Left lung (tissue), 10 donors: ENCODE results near the gene KCNE1. TPM values are rescaled to one million over a fixed set of nuclear protein-coding genes. Genes with fewer than 3 reads are reported as not detected.

ENCODE experiments used
- ATAC-seq: fragments of 200-7000 bp; cut with Tn5 transposase; one replicate; pipeline ENCODE4 v1.9.1; 2020; ENCODE audit warnings: moderate library complexity
- DNase-seq, 4 donors: peaks; one replicate each; pipeline ENCODE4 v3.0.0-alpha.2; 2013 to 2020
- H3K27ac ChIP-seq, 2 donors: fragments of 200-600 bp; sonication (generic) in 1 of 2; one replicate each; pipeline versions ENCODE4 v1.5.0 to v1.8.0; 2020 to 2021
- H3K27me3 ChIP-seq, 2 donors: fragments of 200-600 bp; sonication (generic) in 1 of 2; one replicate each; pipeline versions ENCODE4 v1.5.0 to v1.8.0; 2020 to 2021
- H3K36me3 ChIP-seq, 2 donors: fragments of 200-600 bp; sonication (generic) in 1 of 2; one replicate each; pipeline versions ENCODE4 v1.5.0 to v1.8.0; 2020 to 2021
- H3K4me1 ChIP-seq, 2 donors: fragments of 200-600 bp; one replicate each; pipeline ENCODE4 v1.8.0; 2021
- H3K4me3 ChIP-seq, 2 donors: fragments of 200-600 bp; sonication (generic) in 1 of 2; one replicate each; pipeline versions ENCODE4 v1.5.0 to v1.8.0; 2020 to 2021; ENCODE audit warnings: mild to moderate bottlenecking in 1 of 2
- H3K9me3 ChIP-seq, 2 donors: fragments of 200-600 bp; sonication (generic) in 1 of 2; one replicate each; pipeline versions ENCODE4 v1.5.0 to v1.8.0; 2020 to 2021
- CTCF ChIP-seq, 2 donors: fragments of 200-600 bp; sonication (generic) in 1 of 2; IDR thresholded peaks; one replicate each; pipeline versions ENCODE4 v1.5.0 to v1.8.0; 2021; ENCODE audit warnings: antibody characterized with exemption in 2 of 2
- intact Hi-C, 2 donors: fragments of 100-400 bp; cut with DNase I; formaldehyde crosslinking; loops; one replicate each; pipeline versions ENCODE4 v1.11.2 to v1.14.2; 2022
- polyA plus RNA-seq, 6 donors: library from polyadenylated mRNA; unstranded; fragments of 120-200 nt; gene quantifications; one replicate each; pipeline ENCODE4 v1.2.1, GENCODE V29; 2013; ENCODE audit not compliant: insufficient read length in 6 of 6
- total RNA-seq, 2 donors: library from RNA; stranded (reverse); fragmentation: NEBNext Ultra II Directional; extraction: Animal tissue kit (Norgen Biotek cat#: 25700); gene quantifications; one replicate each; pipeline ENCODE4 v1.2.1, GENCODE V29; 2021
- donor health status: DM: no; HTN: yes; CAD: no.
- donor health status: DM: no; HTN: no; CAD: no.

KCNE1 gene
- total and polyA plus RNA-seq, 8 donors, result 0.19 to 21.2 (median 2.2) TPM

GRCh38 chr21:34510148-34511142, 1.6 kb downstream of the KCNE1 start:
- H3K4me3 ChIP-seq, result peak overlapping the region in 1 of 2 donors; percentile 58

DNA sequence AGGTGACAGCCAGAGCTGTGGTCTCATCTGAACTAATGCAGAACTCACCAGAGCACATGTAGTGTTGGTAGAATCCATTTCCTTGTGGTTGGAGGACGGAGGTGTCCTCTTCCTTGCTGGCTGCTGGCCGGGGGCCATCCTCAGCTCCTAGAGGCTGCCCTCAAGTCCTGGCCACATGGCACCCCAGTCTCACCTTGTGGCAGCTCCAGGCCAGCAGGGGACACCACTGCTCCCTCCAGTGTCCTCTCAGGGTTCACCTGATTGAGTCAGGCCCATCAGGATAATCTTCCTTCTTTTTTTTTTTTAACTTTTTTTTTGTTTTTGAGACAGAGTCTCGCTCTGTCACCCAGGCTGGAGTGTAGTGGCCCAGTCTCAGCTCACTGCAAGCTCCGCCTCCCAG, 2.9 kb downstream of the KCNE1 start:
- Histone ChIP-seq H3K4me3 (peak overlapping the region in 1 of 2 donors; percentile 58), H3K36me3 (peaks cover 0 to 56% of the 10 kb centered on the region in 2 donors), H3K9me3 (no peaks in the 10 kb centered on the region), H3K4me1 (peaks cover 4 to 48% of the 10 kb centered on the region in 2 donors), H3K27me3 (no peaks in the 10 kb centered on the region), H3K27ac (no peak overlapping the region)
- DNase-seq (peak in 1 of 4 donors; percentile 76), ATAC-seq (no peak)
- intact Hi-C loops, result no loop called here
- no peak for TF ChIP-seq CTCF (IDR thresholded peaks at IDR 0.05)

More at GRCh38 chr21:34510148-34511142, 1.6 kb downstream of the KCNE1 start:
- intact Hi-C loops, result no loop called here
- DNase-seq (peak in 3 of 4 donors; percentile 57 to 94 (median 82)), ATAC-seq (peak; percentile 92)
- Histone ChIP-seq H3K9me3 (no peaks in the 10 kb centered on the region), H3K27me3 (no peaks in the 10 kb centered on the region), H3K27ac (peak overlapping the region; percentile 80 to 89), H3K4me1 (peaks cover 4 to 48% of the 10 kb centered on the region in 2 donors), H3K36me3 (peaks cover 0 to 48% of the 10 kb centered on the region in 2 donors)
- TF ChIP-seq CTCF (IDR thresholded peaks at IDR 0.05), result peak; percentile 63 to 85

DNA sequence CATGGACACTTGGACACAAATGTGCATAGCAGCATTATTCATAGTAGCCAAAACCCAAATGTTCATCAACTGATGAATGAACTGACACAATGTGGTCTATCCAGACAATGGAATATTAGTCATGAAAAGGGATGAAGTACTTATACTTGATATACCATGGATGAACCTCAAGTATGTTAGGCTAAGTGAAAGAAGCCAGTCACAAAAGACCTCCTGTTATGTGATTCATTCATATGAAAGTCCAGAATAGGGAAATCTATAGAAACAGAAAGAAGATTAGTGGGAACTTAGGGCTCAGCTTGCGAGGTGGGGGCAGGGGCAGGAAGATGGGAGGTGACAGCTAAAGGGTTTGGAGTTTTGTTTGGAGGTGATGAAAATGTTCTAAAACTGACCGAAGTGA, 7.4 kb downstream of the KCNE1 start:
- H3K9me3 ChIP-seq, result no peaks in the 10 kb centered on the region
- H3K27ac ChIP-seq, result no peak overlapping the region
- H3K4me1 ChIP-seq, result peaks cover 0 to 15% of the 10 kb centered on the region in 2 donors
- no peak for ATAC-seq
- H3K27me3 ChIP-seq, result no peaks in the 10 kb centered on the region
- no peak for DNase-seq
- peaks cover 0 to 70% of the 10 kb centered on the region in 2 donors for H3K36me3 ChIP-seq
- intact Hi-C loops, result no loop called here
- TF ChIP-seq CTCF (IDR thresholded peaks at IDR 0.05), result no peak
- H3K4me3 ChIP-seq, result no peak overlapping the region

DNA sequence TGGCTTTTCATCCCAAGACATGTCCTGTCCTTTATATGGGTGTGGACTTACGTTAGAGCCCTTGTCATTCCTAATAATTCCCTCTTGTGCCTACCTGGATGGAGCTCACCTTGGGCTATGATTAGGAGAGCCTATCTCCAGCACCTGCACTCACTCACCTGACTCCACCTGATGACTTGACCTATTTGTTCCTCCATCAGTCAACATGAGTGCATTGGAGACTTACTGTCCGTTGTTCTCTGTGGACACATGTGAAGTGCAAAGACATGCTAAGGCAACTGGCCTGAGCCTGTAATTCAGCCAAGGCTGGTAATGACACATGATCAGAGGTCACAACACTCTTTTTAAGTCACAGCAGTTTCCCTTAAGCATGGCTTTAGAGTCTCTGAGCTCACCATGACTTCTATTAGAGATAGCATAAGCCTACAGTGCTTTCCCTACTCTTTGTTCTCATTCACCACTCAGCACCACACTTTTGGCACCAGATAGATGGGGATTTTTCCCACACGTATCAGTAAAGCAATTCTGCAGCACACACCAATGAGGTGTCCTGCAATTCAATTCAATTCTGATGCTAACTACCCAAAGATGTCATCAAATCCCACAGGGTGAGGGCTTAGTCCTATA, 9.4 kb downstream of the KCNE1 start:
- Histone ChIP-seq H3K27ac (no peak overlapping the region), H3K27me3 (no peaks in the 10 kb centered on the region), H3K36me3 (peaks cover 0 to 50% of the 10 kb centered on the region in 2 donors), H3K4me1 (no peaks in the 10 kb centered on the region), H3K9me3 (peaks cover 0 to 9% of the 10 kb centered on the region in 2 donors), H3K4me3 (no peak overlapping the region)
- no peak for ATAC-seq
- no peak for TF ChIP-seq CTCF (IDR thresholded peaks at IDR 0.05)
- intact Hi-C loops, result no loop called here
- no peak for DNase-seq

GRCh38 chr21:34501716-34502115, 10.3 kb downstream of the KCNE1 start:
- Histone ChIP-seq H3K4me3 (no peak overlapping the region), H3K27me3 (no peaks in the 10 kb centered on the region), H3K27ac (no peak overlapping the region), H3K9me3 (peaks cover 0 to 18% of the 10 kb centered on the region in 2 donors), H3K36me3 (peaks cover 0 to 41% of the 10 kb centered on the region in 2 donors), H3K4me1 (no peaks in the 10 kb centered on the region)
- no peak for TF ChIP-seq CTCF (IDR thresholded peaks at IDR 0.05)
- no peak for ATAC-seq
- DNase-seq, result no peak
- intact Hi-C loops, result no loop called here
